GM23248 (cell line): ENCODE results near the gene SCFD1. TPM values are rescaled to one million over a fixed set of nuclear protein-coding genes. Genes with fewer than 3 reads are reported as not detected.
A peak's percentile ranks its signal among the peaks of the same experiment; 100 is the strongest.

Experiments used
- DNase-seq: peaks from one replicate; pipeline ENCODE4 v3.0.0-alpha.2; 2015
- H2AFZ ChIP-seq: fragments of 200-600 bp; sonication (generic); 2 replicates; pipeline ENCODE4 v1.6.1; 2016; ENCODE audit warnings: antibody characterized with exemption
- H3F3A ChIP-seq: fragments of 200-600 bp; sonication (generic); 2 replicates; pipeline ENCODE4 v1.6.1; 2016; ENCODE audit warnings: mild to moderate bottlenecking, antibody characterized with exemption, mixed run types; ENCODE audit not compliant: insufficient read depth
- H3K27ac ChIP-seq: fragments of 200-600 bp; sonication (generic); 2 replicates; pipeline ENCODE4 v1.5.1; 2016; ENCODE audit warnings: mild to moderate bottlenecking
- H3K27me3 ChIP-seq: fragments of 200-600 bp; sonication (generic); replicated peaks from 2 replicates; pipeline ENCODE4 v1.6.1; 2016; ENCODE audit warnings: mild to moderate bottlenecking; ENCODE audit not compliant: insufficient read depth
- H3K36me3 ChIP-seq: fragments of 200-600 bp; sonication (generic); 2 replicates; pipeline ENCODE4 v1.6.1; 2016; ENCODE audit warnings: low read depth, mild to moderate bottlenecking
- H3K4me1 ChIP-seq: fragments of 200-600 bp; sonication (generic); 2 replicates; pipeline ENCODE4 v1.6.1; 2016; ENCODE audit warnings: mild to moderate bottlenecking; ENCODE audit not compliant: insufficient read depth
- H3K4me2 ChIP-seq: fragments of 200-600 bp; sonication (generic); one replicate; pipeline ENCODE4 v1.6.1; 2016; ENCODE audit warnings: mild to moderate bottlenecking; ENCODE audit not compliant: unreplicated experiment
- H3K4me3 ChIP-seq: fragments of 200-600 bp; sonication (generic); 2 replicates; pipeline ENCODE4 v1.5.1; 2016; ENCODE audit warnings: mild to moderate bottlenecking
- H3K79me2 ChIP-seq: fragments of 200-600 bp; sonication (generic); 2 replicates; pipeline ENCODE4 v1.6.1; 2016; ENCODE audit warnings: mild to moderate bottlenecking; ENCODE audit not compliant: insufficient read depth
- H3K9ac ChIP-seq: fragments of 200-600 bp; sonication (generic); 2 replicates; pipeline ENCODE4 v1.6.1; 2016; ENCODE audit warnings: mild to moderate bottlenecking
- H3K9me2 ChIP-seq: fragments of 200-600 bp; sonication (generic); 2 replicates; pipeline ENCODE4 v1.6.1; 2016; ENCODE audit warnings: mixed run types, mild to moderate bottlenecking, moderate library complexity; ENCODE audit not compliant: insufficient read depth
- H3K9me3 ChIP-seq: fragments of 200-600 bp; sonication (generic); one replicate; pipeline ENCODE4 v1.6.1; 2017; ENCODE audit warnings: low read depth
- H4K20me1 ChIP-seq: fragments of 200-600 bp; sonication (generic); 2 replicates; pipeline ENCODE4 v1.6.0; 2016; ENCODE audit not compliant: insufficient read depth
- EZH2 ChIP-seq: fragments of 200-600 bp; sonication (generic); IDR thresholded peaks from 2 replicates; pipeline ENCODE4 v1.6.1; 2018; ENCODE audit warnings: antibody characterized with exemption, mild to moderate bottlenecking; ENCODE audit not compliant: insufficient read depth, poor library complexity, severe bottlenecking
- EZH2phosphoT487 ChIP-seq: fragments of 200-600 bp; sonication (generic); IDR thresholded peaks from 2 replicates; pipeline ENCODE4 v1.6.1; 2018; ENCODE audit warnings: antibody characterized with exemption, moderate library complexity, mild to moderate bottlenecking, low read depth; ENCODE audit not compliant: insufficient read depth
- WGBS, 2 experiments: methylation state at CpG; one replicate each; pipeline ENCODE4 v1.1.6; 2015 to 2017; ENCODE audit warnings: low lambda C conversion rate in 2 of 2, low coverage in 1 of 2; ENCODE audit errors: missing lambda C conversion rate in 2 of 2; 5-methylcytosine and 5-hydroxymethylcytosine counted together
- in situ Hi-C: fragments of 300-500 bp; cut with MboI; formaldehyde crosslinking; loops from 2 replicates; pipeline ENCODE4 v1.15.0; 2020
- polyA plus RNA-seq: library from polyadenylated mRNA; unstranded; fragments of >200 nt; fragmentation: Nextera tagmentation; extraction: Ambion mirVana; gene quantifications from 2 replicates; pipeline ENCODE4 v1.2.1, GENCODE V29; 2016
- total RNA-seq: library from RNA; depleted of rRNA; stranded (reverse); fragments of >200 nt; shearing (Covaris generic); gene quantifications from 2 replicates; pipeline ENCODE4 v1.2.3, GENCODE V29; 2014

Gene SCFD1
- total and polyA plus RNA-seq, 2 experiments from 2014 or later: 92.3 to 117 TPM

DNA sequence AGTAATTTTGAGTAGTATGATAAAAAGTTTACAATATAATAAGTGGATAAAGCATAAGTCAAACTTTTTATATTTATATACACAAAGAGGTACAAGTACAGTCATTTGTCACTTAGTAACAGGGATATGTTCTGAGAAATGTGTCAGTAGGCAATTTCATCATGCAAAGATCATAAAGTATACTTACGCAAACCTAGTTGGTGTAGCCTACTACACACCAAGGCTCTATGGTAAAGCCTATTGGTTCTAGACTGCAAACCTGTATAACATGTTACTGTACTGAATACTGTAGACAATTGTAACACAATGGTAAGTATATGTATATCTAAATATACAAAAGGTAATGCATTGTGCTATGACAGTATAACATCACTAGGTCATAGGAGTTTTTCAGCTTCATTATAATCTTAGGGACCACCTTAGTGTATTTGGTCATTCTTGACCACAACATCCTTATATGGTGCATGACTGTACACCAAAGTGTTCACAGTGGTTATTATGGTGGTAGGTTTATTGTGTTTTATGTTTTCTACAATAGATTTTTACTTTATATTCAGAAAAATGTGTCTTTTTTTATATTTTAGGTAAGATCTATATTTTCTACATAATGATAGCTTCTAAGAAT, 14.9 kb upstream of the SCFD1 start:
- no peak overlapping the region for H3K4me3 ChIP-seq
- no peaks in the 10 kb centered on the region for H3K9me2 ChIP-seq
- WGBS, 2 experiments: 97 to 100% methylated on average over 1 of the region's 1 CpG
- in situ Hi-C loops: no loop called here
- peaks cover 26% of the 10 kb centered on the region; the same call in 1 of the 2 replicates for H3F3A ChIP-seq
- DNase-seq: peak; percentile 30
- peaks cover 14% of the 10 kb centered on the region; the same call in 1 of the 2 replicates for H3K4me1 ChIP-seq
- H3K9ac ChIP-seq: no peak overlapping the region
- TF ChIP-seq EZH2: no peak
- TF ChIP-seq EZH2phosphoT487: no peak
- no peaks in the 10 kb centered on the region for H3K9me3 ChIP-seq
- no peak overlapping the region for H2AFZ ChIP-seq
- H3K27me3 ChIP-seq: no peaks in the 10 kb centered on the region
- H4K20me1 ChIP-seq: no peaks in the 10 kb centered on the region
- H3K27ac ChIP-seq: no peak overlapping the region
- H3K4me2 ChIP-seq: no peak overlapping the region
- H3K79me2 ChIP-seq: no peaks in the 10 kb centered on the region
- H3K36me3 ChIP-seq: peaks cover 53% of the 10 kb centered on the region

GRCh38 chr14:30608533-30609006, 13.5 kb upstream of the SCFD1 start:
- WGBS, 2 experiments: 62 to 68% methylated on average over 5 of the region's 5 CpGs
- DNase-seq: peak; percentile 71
- peaks cover 49% of the 10 kb centered on the region for H3K36me3 ChIP-seq

DNA sequence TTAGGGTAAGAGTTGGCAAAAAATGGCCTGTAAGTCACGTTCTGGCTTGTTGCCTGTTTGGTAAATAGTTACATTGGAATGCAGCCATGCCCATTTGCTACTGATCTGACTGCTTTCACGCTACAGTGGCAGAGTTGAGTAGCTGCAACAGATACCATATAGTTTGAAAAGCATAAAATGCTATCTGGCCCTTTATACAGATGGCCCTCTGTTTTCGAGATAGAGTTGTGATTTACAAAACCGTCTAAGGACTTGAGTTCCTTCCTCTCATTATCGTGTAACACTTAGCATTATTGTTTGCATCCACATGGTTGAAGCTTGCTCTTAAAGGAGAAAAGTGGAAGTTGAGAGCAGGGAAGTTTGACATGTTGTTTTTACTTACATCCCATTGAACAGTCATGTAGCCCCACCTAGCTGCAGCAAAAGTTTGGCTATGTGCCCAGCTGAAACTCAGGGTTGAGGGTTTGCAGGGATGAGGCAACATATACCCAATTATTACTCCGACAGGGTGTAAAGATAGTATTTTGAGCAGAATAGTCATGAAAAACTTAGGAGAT, 11.3 kb upstream of the SCFD1 start:
- WGBS, 2 experiments: 81 to 83% methylated on average over 6 of the region's 6 CpGs
- H3K4me1 ChIP-seq: peaks cover 14% of the 10 kb centered on the region; the same call in 1 of the 2 replicates

More at GRCh38 chr14:30608533-30609006, 13.5 kb upstream of the SCFD1 start:
- Histone ChIP-seq H3K79me2 (no peaks in the 10 kb centered on the region), H3K4me1 (peaks cover 14% of the 10 kb centered on the region; the same call in 1 of the 2 replicates), H3K9ac (no peak overlapping the region), H3K27ac (peak overlapping the region; percentile 34; the same call in 1 of the 2 replicates), H3K27me3 (no peaks in the 10 kb centered on the region), H3F3A (peaks cover 26% of the 10 kb centered on the region; the same call in 1 of the 2 replicates), H3K4me3 (no peak overlapping the region), H3K9me3 (no peaks in the 10 kb centered on the region), H3K4me2 (no peak overlapping the region), H4K20me1 (no peaks in the 10 kb centered on the region), H3K9me2 (no peaks in the 10 kb centered on the region), H2AFZ (no peak overlapping the region)
- TF ChIP-seq EZH2 (no peak), EZH2phosphoT487 (no peak)
- in situ Hi-C loops: no loop called here

DNA sequence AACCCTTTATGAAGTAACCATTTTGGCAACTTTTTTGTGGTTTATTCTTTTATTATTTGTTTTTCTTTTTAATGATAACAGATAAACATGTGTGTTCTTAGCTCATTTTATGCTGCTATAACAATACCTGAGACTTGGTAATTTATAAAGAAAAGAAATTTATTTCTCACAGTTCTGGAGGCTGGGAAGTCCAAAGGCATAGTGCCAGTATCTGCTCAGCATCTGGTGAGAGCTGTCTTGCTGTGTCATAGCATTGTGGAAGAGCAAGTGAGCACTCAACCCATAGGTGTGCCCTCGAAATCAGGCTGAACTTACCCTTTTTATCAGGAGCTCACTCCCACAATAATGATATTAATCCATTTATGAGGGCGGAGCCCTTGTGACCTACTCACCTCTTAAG, 8.0 kb upstream of the SCFD1 start:
- Histone ChIP-seq H3K4me2 (no peak overlapping the region), H3K9me3 (no peaks in the 10 kb centered on the region), H3K9ac (no peak overlapping the region), H2AFZ (no peak overlapping the region), H3K27me3 (no peaks in the 10 kb centered on the region), H3K36me3 (peaks cover 40% of the 10 kb centered on the region), H4K20me1 (no peaks in the 10 kb centered on the region), H3K79me2 (no peaks in the 10 kb centered on the region), H3K27ac (no peak overlapping the region), H3K9me2 (no peaks in the 10 kb centered on the region), H3K4me1 (no peaks in the 10 kb centered on the region), H3K4me3 (no peak overlapping the region), H3F3A (peaks cover 15% of the 10 kb centered on the region; the same call in 1 of the 2 replicates)
- DNase-seq: no peak
- WGBS, 2 experiments: 93 to 100% methylated on average over 2 of the region's 2 CpGs
- TF ChIP-seq EZH2phosphoT487 (no peak), EZH2 (no peak)
- in situ Hi-C loops: no loop called here

More for the DNA sequence above, 11.3 kb upstream of the SCFD1 start:
- H3K9me3 ChIP-seq: no peaks in the 10 kb centered on the region
- no peaks in the 10 kb centered on the region for H4K20me1 ChIP-seq
- H3K4me3 ChIP-seq: no peak overlapping the region
- no peak for TF ChIP-seq EZH2phosphoT487
- TF ChIP-seq EZH2: no peak
- H3K9me2 ChIP-seq: no peaks in the 10 kb centered on the region
- H3K4me2 ChIP-seq: no peak overlapping the region
- H3K27ac ChIP-seq: no peak overlapping the region
- peaks cover 26% of the 10 kb centered on the region; the same call in 1 of the 2 replicates for H3F3A ChIP-seq
- peaks cover 45% of the 10 kb centered on the region for H3K36me3 ChIP-seq
- peak; percentile 46 for DNase-seq
- no peak overlapping the region for H2AFZ ChIP-seq
- no peak overlapping the region for H3K9ac ChIP-seq
- no peaks in the 10 kb centered on the region for H3K79me2 ChIP-seq
- in situ Hi-C loops: no loop called here
- no peaks in the 10 kb centered on the region for H3K27me3 ChIP-seq
